Testis (tissue), 2 donors: Measurements from ENCODE around the gene BCAR3.

Experiments used
- CTCF ChIP-seq, 3 experiments: fragments of 450-650 bp in 2 of 3; fragments of 200-600 bp in 1 of 3; sonication (generic) in 1 of 3; IDR thresholded peaks; one replicate each; pipeline ENCODE4 v1.5.1; 2016 to 2019; ENCODE audit warnings: antibody characterized with exemption in 3 of 3, mild to moderate bottlenecking in 2 of 3, moderate library complexity in 1 of 3
- POLR2A ChIP-seq: fragments of 450-650 bp; IDR thresholded peaks from one replicate; pipeline ENCODE4 v1.6.1; 2017; ENCODE audit warnings: antibody characterized with exemption, mild to moderate bottlenecking, moderate library complexity

- TF ChIP-seq POLR2A, result no peak
- no peak for TF ChIP-seq CTCF (IDR thresholded peaks at IDR 0.05)
These were observed 5.0 kb upstream of the BCAR3 start for GRCh38 chr1:93686504-93687250.
